ENCODE results near the gene MPV17L2.

The MPV17L2 gene

GRCh38 chr19:18160971-18161635 is 31.9 kb upstream of the MPV17L2 start:
- DNase-seq (ENCODE audit: low read depth) = peak; percentile 66

GRCh38 chr19:18161636-18162002 is 31.4 kb upstream of the MPV17L2 start:
- no peak for DNase-seq (ENCODE audit: low read depth)

- no peak for DNase-seq (ENCODE audit: low read depth)
These were observed 28.9 kb upstream of the MPV17L2 start for GRCh38 chr19:18164072-18164471.

GRCh38 chr19:18165794-18166544 is 27.0 kb upstream of the MPV17L2 start:
- DNase-seq (ENCODE audit: low read depth) = no peak

- DNase-seq (ENCODE audit: low read depth) = no peak
These were observed 26.0 kb upstream of the MPV17L2 start for GRCh38 chr19:18167011-18167410.

GRCh38 chr19:18167975-18168645 is 24.9 kb upstream of the MPV17L2 start:
- DNase-seq (ENCODE audit: low read depth) = peak; percentile 54

- no peak for DNase-seq (ENCODE audit: low read depth)
These were observed 24.2 kb upstream of the MPV17L2 start for GRCh38 chr19:18168673-18169381.

- DNase-seq (ENCODE audit: low read depth) = no peak
These were observed 22.2 kb upstream of the MPV17L2 start for GRCh38 chr19:18170714-18171255.

- no peak for DNase-seq (ENCODE audit: low read depth)
These were observed 21.3 kb upstream of the MPV17L2 start for GRCh38 chr19:18171605-18172327.

- no peak for DNase-seq (ENCODE audit: low read depth)
These were observed 20.5 kb upstream of the MPV17L2 start for GRCh38 chr19:18172331-18173053.

- DNase-seq (ENCODE audit: low read depth) = no peak
These were observed 19.9 kb upstream of the MPV17L2 start for GRCh38 chr19:18173054-18173571.

- DNase-seq (ENCODE audit: low read depth) = peak; percentile 42
These were observed 19.3 kb upstream of the MPV17L2 start, which contains the start of gene IFI30 for GRCh38 chr19:18173572-18174288. IFI30 (plus strand) TSS chr19:18173813; CDS start chr19:18173842, 29 bp downstream.

GRCh38 chr19:18174983-18175382 is 18.0 kb upstream of the MPV17L2 start:
- no peak for DNase-seq (ENCODE audit: low read depth)

GRCh38 chr19:18176367-18177310 is 16.4 kb upstream of the MPV17L2 start:
- peak; percentile 19 for DNase-seq (ENCODE audit: low read depth)

GRCh38 chr19:18179957-18180356 is 13.1 kb upstream of the MPV17L2 start:
- DNase-seq (ENCODE audit: low read depth) = no peak

GRCh38 chr19:18183529-18183928 is 9.5 kb upstream of the MPV17L2 start:
- no peak for DNase-seq (ENCODE audit: low read depth)

- DNase-seq (ENCODE audit: low read depth) = no peak
These were observed 7.5 kb upstream of the MPV17L2 start for GRCh38 chr19:18185538-18185937.

GRCh38 chr19:18190278-18190677 is 2.7 kb upstream of the MPV17L2 start:
- no peak for DNase-seq (ENCODE audit: low read depth)

GRCh38 chr19:18191640-18192062 is 1.4 kb upstream of the MPV17L2 start:
- DNase-seq (ENCODE audit: low read depth) = no peak
